ENCODE results near the gene LRMDA.

Gene LRMDA

GRCh38 chr10:75540981-75541380, 109.6 kb downstream of the LRMDA start:
- Histone ChIP-seq H2AFZ (ENCODE audit: low read depth) (no peak overlapping the region), H3K36me3 (ENCODE audit: insufficient read depth) (no peaks in the 10 kb centered on the region), H4K20me1 (ENCODE audit: insufficient read depth) (no peaks in the 10 kb centered on the region), H3K27ac (no peak overlapping the region), H3K9ac (no peak overlapping the region), H3K27me3 (ENCODE audit: insufficient read depth, low read depth) (no peaks in the 10 kb centered on the region), H3K79me2 (ENCODE audit: insufficient read depth, low read depth) (no peaks in the 10 kb centered on the region), H3K4me3 (IDR thresholded peaks at IDR 0.05; ENCODE audit: insufficient read depth, low read depth, low read length) (no peak overlapping the region), H3K4me1 (ENCODE audit: low read depth, poor library complexity, severe bottlenecking) (peaks cover 18% of the 10 kb centered on the region), H3K4me2 (no peak overlapping the region)
- 0 out of 2 replicates have a peak, but pooled peaks have one; percentile 0 for TF ChIP-seq CTCF (conservative IDR thresholded peaks at IDR 0.05; ENCODE audit: low read depth, low read length)

- Histone ChIP-seq H3K9ac (no peak overlapping the region), H3K27ac (no peak overlapping the region), H3K4me1 (ENCODE audit: low read depth, poor library complexity, severe bottlenecking) (peaks cover 23% of the 10 kb centered on the region), H3K27me3 (ENCODE audit: insufficient read depth, low read depth) (no peaks in the 10 kb centered on the region), H3K36me3 (ENCODE audit: insufficient read depth) (no peaks in the 10 kb centered on the region), H4K20me1 (ENCODE audit: insufficient read depth) (no peaks in the 10 kb centered on the region), H3K4me2 (no peak overlapping the region), H3K4me3 (IDR thresholded peaks at IDR 0.05; ENCODE audit: insufficient read depth, low read depth, low read length) (no peak overlapping the region), H3K79me2 (ENCODE audit: insufficient read depth, low read depth) (no peaks in the 10 kb centered on the region), H2AFZ (ENCODE audit: low read depth) (no peak overlapping the region)
- no peak for TF ChIP-seq CTCF (conservative IDR thresholded peaks at IDR 0.05; ENCODE audit: low read depth, low read length)
Observed at GRCh38 chr10:75541411-75541810, 110.0 kb downstream of the LRMDA start.

GRCh38 chr10:75542084-75542483, 110.7 kb downstream of the LRMDA start:
- H3K9ac ChIP-seq, result no peak overlapping the region
- no peaks in the 10 kb centered on the region for H3K27me3 ChIP-seq (ENCODE audit: insufficient read depth, low read depth)
- H3K27ac ChIP-seq, result no peak overlapping the region
- no peak overlapping the region for H3K4me2 ChIP-seq
- no peak for TF ChIP-seq CTCF (conservative IDR thresholded peaks at IDR 0.05; ENCODE audit: low read depth, low read length)
- no peak overlapping the region for H2AFZ ChIP-seq (ENCODE audit: low read depth)
- peaks cover 29% of the 10 kb centered on the region for H3K4me1 ChIP-seq (ENCODE audit: low read depth, poor library complexity, severe bottlenecking)
- no peaks in the 10 kb centered on the region for H3K36me3 ChIP-seq (ENCODE audit: insufficient read depth)
- no peaks in the 10 kb centered on the region for H3K79me2 ChIP-seq (ENCODE audit: insufficient read depth, low read depth)
- H4K20me1 ChIP-seq (ENCODE audit: insufficient read depth), result no peaks in the 10 kb centered on the region
- H3K4me3 ChIP-seq (IDR thresholded peaks at IDR 0.05; ENCODE audit: insufficient read depth, low read depth, low read length), result no peak overlapping the region

- H3K4me1 ChIP-seq (ENCODE audit: low read depth, poor library complexity, severe bottlenecking), result peaks cover 38% of the 10 kb centered on the region
- H3K27ac ChIP-seq, result no peak overlapping the region
- H3K27me3 ChIP-seq (ENCODE audit: insufficient read depth, low read depth), result no peaks in the 10 kb centered on the region
- no peaks in the 10 kb centered on the region for H4K20me1 ChIP-seq (ENCODE audit: insufficient read depth)
- H2AFZ ChIP-seq (ENCODE audit: low read depth), result no peak overlapping the region
- H3K79me2 ChIP-seq (ENCODE audit: insufficient read depth, low read depth), result no peaks in the 10 kb centered on the region
- no peak overlapping the region for H3K4me3 ChIP-seq (IDR thresholded peaks at IDR 0.05; ENCODE audit: insufficient read depth, low read depth, low read length)
- TF ChIP-seq CTCF (conservative IDR thresholded peaks at IDR 0.05; ENCODE audit: low read depth, low read length), result no peak
- H3K9ac ChIP-seq, result no peak overlapping the region
- no peak overlapping the region for H3K4me2 ChIP-seq
- no peaks in the 10 kb centered on the region for H3K36me3 ChIP-seq (ENCODE audit: insufficient read depth)
Observed at GRCh38 chr10:75542906-75543305, 111.5 kb downstream of the LRMDA start.
